CD4-positive, alpha-beta T cell treated with Interleukin-4 for 1 hour (primary cell): Measurements from ENCODE around the gene PRKD1.

Source experiments
- DNase-seq, 2 donors: peaks; one replicate each; pipeline ENCODE4 v3.0.0-alpha.2; 2020 to 2022

PRKD1 gene

GRCh38 chr14:29927376-29928116 is at the start of gene PRKD1:
TSS of gene PRKD1 (minus strand) at chr14:29927847.
- DNase-seq: no peak

DNA sequence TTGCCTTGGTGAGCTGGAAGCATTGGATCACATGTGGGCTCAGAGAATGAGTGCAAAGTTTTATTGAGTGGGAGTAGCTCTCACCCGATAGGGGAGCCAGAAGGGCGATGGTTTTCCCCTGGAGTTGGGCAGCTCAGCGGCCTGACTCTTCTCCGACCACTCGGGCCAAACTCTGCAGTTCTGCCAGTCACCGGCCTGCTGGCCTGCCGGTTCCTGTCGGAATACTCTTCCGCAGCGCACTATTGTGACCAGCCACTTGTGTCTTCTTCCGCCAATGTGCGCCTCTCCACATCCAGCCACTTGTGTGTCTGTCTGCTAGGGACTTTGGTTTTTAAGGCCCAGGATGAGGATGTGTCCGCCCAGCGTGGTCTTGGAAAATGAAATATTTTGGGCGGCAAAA is 43.5 kb upstream of the PRKD1 start:
- no peak for DNase-seq

DNA sequence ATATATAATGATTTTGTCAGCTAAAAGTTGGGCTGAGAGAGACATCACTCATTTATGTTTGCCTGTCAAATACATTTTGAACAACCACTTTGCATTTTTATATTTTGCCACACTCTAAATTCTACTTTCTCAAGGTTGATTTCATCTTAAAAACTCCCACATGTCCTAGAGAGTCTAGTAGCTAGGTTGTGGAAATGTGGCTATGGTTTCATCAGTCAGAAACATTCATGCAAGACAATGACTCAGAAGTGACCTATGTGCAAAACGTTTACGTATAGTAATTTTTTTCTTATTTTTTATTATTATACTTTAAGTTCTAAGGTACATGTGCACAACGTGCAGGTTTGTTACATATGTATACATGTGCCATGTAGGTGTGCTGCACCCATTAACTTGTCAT is 27.4 kb upstream of the PRKD1 start:
- DNase-seq: no peak

- DNase-seq: no peak
Measured at GRCh38 chr14:29953501-29953900, 25.9 kb upstream of the PRKD1 start.

GRCh38 chr14:29944091-29944490 is 16.4 kb upstream of the PRKD1 start:
- DNase-seq: no peak

GRCh38 chr14:29941401-29941800 is 13.8 kb upstream of the PRKD1 start:
- no peak for DNase-seq

- DNase-seq: no peak
Measured at GRCh38 chr14:29940482-29940881, 12.8 kb upstream of the PRKD1 start.

DNA sequence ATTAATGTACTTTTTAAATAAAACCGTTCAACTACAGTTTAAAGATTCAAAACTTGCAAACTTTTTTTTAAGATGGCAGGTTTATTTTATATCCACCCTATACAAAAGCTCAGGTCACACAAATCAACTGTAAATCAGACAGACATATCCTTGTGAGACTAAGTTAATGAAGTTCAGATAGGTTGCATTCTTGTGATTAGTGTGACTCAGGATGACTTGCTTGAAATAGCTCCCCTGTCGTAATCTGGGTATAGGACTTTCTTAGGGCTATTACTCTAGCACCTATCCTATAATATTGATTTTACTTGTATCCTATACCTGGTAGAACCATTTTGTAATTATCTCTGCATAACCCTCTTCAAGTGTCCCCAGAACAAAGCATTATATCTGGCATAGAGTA is 9.5 kb upstream of the PRKD1 start:
- no peak for DNase-seq

DNA sequence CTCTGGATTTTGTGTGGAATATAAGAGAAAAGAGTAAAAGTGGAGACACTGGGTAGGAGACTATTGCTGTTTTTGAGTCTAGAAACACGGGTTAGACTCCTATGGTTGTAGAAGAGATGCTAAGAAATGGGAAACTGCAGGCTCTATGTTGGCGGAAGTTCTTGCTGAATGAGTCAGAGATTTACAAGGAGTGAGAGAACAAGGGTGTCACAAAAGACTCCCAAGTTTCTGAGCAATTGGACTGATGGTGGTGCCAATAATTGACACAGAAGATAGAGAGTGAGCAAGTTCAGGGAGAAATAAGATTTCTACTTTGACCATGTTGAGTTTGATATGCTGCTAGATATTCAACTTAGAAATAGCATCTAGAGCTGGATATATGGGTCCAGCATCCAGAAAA is 2.6 kb upstream of the PRKD1 start:
- no peak for DNase-seq

DNA sequence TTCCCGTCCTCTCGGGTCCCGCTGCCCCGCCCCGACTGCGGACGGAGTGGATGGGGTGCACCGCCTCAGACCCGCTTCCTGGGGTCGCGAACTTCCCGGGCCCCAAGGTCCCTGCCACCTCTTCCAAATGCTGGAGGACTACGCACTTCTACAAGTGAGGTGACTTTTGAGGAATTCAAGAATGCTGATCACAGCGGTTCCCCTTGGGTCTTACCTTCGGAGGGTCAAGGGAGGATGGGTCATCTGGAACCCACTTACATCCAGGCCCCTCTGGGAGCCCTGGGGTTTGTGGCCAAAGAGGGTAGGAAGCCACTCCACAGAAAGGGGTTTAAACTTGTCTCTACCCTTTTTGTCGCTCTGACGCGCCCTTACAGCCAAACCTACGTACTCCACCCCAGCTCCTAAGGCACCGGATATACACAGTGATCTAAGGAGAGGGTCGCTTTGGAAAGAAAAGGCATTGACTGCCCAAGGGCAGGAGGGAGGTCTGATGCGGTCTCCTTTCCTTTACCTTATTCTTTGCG is 532 bp upstream of the PRKD1 start:
- no peak for DNase-seq

- DNase-seq: no peak
Measured at GRCh38 chr14:29926701-29927375, 809 bp downstream of the PRKD1 start.

DNA sequence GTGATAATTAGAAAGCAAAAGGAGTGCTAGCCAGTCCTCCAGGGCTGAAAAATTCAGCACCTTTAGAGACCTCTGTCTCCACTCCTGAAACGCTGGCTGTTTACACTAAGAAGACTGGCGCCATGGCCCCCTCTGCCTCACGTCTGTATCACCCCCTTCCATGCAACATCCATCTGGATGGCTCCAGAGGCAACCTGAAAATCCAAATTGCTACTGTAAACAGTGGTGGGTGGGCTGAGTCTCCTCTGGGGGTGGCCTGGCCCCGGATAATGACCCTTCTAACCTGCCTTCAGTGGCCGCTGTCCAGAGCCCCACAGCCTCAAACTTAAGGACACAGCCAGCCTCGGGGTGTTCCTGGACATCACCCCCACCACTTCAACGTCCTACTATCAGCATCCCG is 1.4 kb downstream of the PRKD1 start:
- no peak for DNase-seq

DNA sequence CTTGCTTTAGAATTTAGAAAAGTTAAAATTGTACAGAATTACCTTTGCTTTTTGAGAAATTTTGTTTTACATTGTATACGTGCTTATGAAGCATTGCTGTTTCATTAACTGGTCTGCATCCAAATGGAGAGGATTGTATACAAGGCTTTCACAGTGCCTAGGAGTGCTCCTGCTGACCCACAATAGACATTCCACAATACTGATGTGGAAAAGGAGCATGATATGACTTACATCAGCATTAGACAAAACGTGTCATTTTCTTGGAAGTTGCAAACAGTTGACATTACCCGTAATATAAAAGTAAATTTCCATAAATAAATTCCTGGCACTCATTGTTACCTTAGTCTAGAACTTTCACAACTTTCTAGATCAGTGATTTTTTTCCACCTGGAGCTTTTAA is 1.9 kb downstream of the PRKD1 start:
- no peak for DNase-seq

- DNase-seq: no peak
Measured at GRCh38 chr14:29925101-29925722, 2.4 kb downstream of the PRKD1 start.

DNA sequence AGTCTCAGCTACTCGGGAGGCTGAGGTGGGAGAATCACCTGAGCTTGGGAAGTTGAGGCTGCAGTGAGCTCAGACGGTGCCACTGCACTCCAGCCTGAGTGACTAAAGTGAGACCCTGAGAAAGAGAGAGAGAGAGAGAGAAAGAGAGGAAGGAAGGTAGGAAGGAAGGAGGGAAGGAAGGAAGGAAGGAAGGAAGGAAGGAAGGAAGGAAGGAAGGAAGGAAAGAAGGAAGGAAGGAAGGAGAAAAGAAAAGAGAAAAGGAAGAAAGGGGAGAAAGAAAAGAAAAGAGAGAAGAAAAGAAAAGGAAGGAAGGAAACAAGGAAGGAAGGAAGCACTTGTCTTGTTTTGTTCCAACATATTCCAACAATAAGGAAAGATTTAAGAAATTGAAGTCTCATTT is 7.8 kb downstream of the PRKD1 start:
- DNase-seq: no peak

DNA sequence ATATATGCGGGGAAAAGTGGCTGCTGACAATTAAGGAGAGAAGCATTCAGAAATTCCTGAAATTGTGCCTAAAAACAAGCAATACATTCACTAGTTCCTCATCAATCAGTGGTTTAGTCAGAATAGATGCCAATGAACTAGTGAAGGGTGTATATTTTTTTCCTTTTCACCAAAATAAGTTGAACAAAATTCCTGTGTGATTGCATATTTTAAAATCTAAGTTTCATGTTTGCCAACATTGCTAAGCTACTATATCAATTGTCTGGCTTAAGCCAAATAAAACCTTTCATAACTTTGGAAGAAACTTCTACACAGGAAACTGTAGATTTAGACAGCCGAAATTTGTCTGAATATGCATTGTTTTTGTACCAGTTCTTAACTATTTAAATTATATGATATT is 8.7 kb downstream of the PRKD1 start:
- DNase-seq: no peak

DNA sequence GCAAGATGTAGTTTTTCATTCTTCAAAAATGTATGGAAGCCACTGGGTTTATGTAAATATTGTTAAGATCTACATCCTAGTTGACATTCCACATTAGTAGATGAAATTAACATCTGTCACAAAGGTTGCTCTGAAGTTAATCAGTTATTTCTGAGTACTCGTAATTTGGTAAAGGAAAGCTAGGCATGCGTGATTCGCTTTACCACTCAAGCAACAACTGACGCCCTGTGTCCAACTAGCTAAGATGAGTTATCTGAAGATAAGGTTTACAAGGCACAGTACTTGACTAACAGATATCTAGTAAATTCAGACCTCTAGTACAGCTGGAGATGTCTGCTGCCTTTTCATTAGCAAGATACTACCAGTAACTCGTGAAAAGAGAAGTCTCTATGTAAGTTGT is 14.1 kb downstream of the PRKD1 start:
- DNase-seq: no peak

DNA sequence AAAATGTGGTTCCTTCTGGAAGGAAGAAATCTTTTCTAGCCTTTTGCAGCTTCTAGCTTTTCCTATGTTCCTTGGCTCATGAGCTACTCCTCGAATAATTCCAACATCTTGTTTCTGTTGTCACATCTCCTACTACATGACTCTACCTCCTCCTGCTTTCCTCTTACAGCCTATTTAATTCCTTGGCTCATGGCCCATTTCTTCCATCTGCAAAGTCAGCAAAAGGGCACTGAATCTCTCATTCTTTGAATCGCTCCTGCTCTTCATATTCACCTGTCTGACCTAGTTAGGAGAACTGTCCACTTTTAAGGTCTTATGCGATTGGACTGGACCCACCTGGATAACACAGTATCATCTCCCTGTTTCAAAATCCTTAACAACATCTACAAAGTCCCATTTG is 15.8 kb downstream of the PRKD1 start:
- DNase-seq: no peak

DNA sequence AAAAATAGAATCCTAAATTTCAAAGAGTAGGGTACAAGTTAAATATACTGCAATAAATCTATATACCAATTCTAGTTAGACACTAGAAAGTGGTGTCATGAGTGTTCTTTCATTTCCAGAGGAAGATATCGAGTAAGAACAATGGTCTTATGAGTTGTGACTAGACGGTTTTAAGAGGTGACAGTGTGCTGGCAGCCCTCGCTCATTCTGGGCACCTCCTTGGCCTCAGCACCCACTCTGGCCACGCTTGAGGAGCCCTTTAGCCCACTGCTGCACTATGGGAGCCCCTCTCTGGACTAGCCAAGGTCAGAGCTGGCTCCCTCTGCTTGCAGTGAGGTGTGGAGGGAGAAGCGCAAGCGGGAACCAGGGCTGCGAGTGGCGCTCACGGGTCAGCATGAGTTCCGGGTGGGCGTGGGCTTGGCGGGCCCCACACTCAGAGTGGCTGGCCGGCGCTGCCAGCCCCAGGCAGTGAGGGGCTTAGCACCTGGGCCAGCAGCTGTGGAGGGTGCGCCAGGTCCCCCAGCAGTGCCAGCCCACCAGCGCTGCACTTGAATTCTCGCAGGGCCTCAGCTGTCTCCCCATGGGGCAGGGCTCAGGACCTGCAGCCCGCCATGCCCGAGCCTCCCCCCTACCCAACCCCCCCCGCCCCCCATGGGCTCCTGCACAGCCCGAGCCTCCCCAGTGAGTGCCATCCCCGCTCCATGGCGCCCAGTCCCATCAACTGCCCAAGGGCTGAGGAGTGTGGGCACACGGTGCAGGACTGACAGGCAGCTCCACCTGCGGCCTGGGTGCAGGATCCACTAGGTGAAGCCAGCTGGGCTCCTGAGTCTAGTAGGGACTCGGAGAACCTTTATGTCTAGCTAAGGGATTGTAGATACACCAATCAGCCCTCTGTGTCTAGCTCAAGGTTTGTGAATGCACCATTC is 18.7 kb downstream of the PRKD1 start:
- DNase-seq: no peak

DNA sequence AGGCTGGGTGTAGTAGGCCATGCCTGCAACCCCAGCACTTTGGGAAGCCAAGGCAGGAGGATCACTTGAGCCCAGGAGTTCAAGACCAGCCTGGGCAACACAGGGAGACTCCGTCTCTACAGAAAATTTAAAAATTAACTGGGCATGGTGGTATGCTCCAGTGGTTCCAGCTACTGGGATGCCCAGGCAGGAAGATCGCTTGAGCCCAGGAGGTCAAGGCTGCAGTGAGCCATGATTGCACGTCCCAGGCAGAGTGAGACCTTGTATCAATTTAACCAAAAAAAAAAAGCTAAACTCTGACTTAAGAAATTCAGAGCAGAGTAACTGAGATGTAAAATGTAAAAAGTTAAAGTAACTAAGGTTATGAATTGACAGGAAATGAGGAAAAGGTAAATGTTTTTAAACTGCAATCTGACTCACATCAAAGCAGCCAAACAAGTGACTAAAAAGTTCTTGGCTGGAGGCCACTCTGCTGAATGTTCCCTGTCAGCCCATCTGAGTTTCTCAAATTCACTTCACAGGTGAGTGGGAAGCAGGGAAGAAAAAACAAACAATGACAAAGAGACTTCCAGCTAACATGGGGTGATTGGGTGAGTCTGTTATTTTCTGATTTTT is 21.3 kb downstream of the PRKD1 start:
- no peak for DNase-seq

DNA sequence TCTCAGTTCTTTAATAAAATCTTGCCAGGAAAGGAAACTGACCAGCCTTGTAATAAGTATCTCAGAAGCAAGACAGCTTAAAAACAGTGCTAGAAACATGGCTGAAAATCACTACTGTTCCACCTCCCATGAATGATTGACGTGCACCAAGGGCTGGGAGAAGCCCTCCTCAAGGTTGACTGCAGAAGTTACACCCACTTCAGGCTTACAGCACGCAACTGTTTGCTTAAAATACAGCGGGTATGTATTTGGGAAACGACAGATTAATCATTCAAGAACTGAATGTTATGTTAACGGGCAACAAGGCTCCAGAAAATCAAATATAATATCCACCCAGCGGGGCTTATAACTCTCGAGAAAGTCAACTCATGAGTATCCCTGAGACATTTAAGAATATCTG is 22.1 kb downstream of the PRKD1 start:
- DNase-seq: no peak

DNA sequence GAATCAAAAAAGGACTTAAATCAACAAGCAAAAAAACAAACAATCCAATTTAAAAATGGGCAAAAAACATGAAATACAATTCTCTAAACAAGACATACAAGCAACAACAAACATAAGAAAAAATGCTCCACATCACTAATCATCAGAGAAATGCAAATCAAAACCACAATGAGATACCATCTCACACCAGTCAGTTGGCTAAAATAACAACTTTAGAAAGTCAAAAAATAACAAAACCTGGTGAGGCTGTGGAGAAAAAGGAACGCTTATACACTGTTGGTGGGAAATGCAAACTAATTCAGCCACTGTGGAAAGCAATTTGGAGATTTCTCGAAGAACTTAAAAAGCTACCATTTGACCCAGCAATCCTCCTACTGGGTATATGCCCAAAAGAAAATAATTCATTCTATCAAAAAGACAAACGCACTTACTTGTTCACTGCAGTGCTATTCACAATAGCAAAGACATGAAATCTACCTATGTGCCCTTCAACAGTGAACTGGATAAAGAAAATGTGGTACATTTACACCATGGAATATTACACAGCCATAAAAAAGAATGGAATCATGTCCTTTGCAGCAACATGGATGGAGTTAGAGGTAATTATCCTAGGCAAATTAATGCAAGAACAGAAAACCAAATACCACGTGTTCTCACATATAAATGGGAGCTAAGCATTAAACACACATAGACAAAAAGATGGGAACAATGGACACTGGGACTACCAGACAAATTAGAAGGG is 26.9 kb downstream of the PRKD1 start:
- no peak for DNase-seq
